ENCODE data around the gene DENND5A. TPM values are rescaled to one million over a fixed set of nuclear protein-coding genes. Genes with fewer than 3 reads are reported as not detected.
A peak's percentile ranks its signal among the peaks of the same experiment; 100 is the strongest.

The DENND5A gene
- total RNA-seq, 1 donor from 2014 or later, result 122 TPM

DNA sequence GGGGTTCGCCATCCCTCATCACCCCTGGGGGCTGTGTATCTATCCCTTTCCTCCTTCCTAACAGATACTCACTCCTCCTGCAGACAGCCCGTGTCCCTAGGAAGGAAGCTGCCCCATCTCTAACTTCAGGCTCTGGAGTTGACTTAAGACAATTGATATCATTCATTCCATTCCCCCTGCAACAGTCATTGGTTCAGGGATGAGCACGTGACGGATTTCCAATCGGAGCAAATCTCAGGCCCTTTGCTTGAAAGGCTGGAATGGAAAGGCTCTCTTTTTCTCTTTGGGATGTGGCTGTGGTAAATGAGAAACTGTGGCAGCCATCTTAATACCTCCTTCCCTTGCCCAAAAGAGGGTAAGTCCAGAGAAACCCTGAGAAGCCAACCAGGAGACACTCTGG, 168.7 kb downstream of the DENND5A start:
- no peak overlapping the region for H3K27ac Mint-ChIP-seq (ENCODE audit: unreplicated experiment)
- H3K4me1 Mint-ChIP-seq (ENCODE audit: unreplicated experiment), result no peaks in the 10 kb centered on the region

DNA sequence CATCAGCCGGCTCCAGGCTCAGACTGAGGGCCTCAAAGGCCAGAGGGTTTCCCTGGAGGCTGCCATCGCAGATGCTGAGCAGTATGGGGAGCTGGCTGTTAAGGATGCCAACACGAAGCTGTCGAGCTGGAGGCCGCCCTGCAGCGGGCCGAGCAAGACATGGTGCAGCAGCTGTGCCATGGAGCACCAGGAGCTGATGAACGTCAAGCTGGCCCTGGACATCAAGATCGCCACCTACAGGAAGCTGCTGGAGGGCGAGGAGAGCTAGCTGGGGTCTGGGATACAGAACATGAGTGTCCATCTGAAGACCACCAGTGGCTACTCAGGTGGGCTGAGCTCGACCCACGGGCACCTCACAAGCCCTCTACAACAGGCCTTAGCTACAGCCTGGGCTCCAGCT, 169.7 kb downstream of the DENND5A start:
- peaks cover 2% of the 10 kb centered on the region for H3K36me3 Mint-ChIP-seq (ENCODE audit: unreplicated experiment)
- H3K27ac Mint-ChIP-seq (ENCODE audit: unreplicated experiment), result no peak overlapping the region
- no peaks in the 10 kb centered on the region for H3K9me3 Mint-ChIP-seq (ENCODE audit: unreplicated experiment)
- TF ChIP-seq, protein P1, sequence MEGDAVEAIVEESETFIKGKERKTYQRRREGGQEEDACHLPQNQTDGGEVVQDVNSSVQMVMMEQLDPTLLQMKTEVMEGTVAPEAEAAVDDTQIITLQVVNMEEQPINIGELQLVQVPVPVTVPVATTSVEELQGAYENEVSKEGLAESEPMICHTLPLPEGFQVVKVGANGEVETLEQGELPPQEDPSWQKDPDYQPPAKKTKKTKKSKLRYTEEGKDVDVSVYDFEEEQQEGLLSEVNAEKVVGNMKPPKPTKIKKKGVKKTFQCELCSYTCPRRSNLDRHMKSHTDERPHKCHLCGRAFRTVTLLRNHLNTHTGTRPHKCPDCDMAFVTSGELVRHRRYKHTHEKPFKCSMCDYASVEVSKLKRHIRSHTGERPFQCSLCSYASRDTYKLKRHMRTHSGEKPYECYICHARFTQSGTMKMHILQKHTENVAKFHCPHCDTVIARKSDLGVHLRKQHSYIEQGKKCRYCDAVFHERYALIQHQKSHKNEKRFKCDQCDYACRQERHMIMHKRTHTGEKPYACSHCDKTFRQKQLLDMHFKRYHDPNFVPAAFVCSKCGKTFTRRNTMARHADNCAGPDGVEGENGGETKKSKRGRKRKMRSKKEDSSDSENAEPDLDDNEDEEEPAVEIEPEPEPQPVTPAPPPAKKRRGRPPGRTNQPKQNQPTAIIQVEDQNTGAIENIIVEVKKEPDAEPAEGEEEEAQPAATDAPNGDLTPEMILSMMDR (IDR thresholded peaks at IDR 0.05), result no peak
- no peak overlapping the region for H3K4me3 Mint-ChIP-seq (ENCODE audit: unreplicated experiment)
- peaks cover 4% of the 10 kb centered on the region for H3K4me1 Mint-ChIP-seq (ENCODE audit: unreplicated experiment)
- no peaks in the 10 kb centered on the region for H3K27me3 Mint-ChIP-seq (ENCODE audit: unreplicated experiment)
- no peak for DNase-seq (ENCODE audit: extremely low spot score, unreplicated experiment)

More for the DNA sequence above, 168.7 kb downstream of the DENND5A start:
- TF ChIP-seq, protein P1 (IDR thresholded peaks at IDR 0.05), result no peak
- Mint-ChIP-seq H3K27me3 (ENCODE audit: unreplicated experiment) (no peaks in the 10 kb centered on the region), H3K36me3 (ENCODE audit: unreplicated experiment) (peaks cover 2% of the 10 kb centered on the region), H3K4me3 (ENCODE audit: unreplicated experiment) (no peak overlapping the region), H3K9me3 (ENCODE audit: unreplicated experiment) (no peaks in the 10 kb centered on the region)
- no peak for DNase-seq (ENCODE audit: extremely low spot score, unreplicated experiment)

DNA sequence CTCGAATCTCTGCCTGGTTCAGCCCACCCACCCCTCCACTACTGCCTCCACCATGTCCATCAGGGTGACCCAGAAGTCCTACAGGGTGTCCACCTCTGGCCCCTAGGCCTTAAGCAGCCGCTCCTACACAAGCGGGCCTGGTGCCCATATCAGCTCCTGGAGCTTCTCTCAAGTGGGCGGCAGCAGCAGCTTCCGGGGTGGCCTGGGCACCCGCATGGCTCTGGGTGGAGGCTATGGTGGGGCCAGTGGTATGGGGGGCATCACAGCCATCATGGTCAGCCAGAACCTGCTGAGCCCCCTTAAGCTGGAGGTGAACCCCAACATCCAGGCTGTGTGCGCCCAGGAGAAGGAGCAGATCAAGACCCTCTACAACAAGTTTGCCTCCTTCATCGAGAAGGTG, 170.7 kb downstream of the DENND5A start:
- H3K27ac Mint-ChIP-seq (ENCODE audit: unreplicated experiment), result no peak overlapping the region

DNA sequence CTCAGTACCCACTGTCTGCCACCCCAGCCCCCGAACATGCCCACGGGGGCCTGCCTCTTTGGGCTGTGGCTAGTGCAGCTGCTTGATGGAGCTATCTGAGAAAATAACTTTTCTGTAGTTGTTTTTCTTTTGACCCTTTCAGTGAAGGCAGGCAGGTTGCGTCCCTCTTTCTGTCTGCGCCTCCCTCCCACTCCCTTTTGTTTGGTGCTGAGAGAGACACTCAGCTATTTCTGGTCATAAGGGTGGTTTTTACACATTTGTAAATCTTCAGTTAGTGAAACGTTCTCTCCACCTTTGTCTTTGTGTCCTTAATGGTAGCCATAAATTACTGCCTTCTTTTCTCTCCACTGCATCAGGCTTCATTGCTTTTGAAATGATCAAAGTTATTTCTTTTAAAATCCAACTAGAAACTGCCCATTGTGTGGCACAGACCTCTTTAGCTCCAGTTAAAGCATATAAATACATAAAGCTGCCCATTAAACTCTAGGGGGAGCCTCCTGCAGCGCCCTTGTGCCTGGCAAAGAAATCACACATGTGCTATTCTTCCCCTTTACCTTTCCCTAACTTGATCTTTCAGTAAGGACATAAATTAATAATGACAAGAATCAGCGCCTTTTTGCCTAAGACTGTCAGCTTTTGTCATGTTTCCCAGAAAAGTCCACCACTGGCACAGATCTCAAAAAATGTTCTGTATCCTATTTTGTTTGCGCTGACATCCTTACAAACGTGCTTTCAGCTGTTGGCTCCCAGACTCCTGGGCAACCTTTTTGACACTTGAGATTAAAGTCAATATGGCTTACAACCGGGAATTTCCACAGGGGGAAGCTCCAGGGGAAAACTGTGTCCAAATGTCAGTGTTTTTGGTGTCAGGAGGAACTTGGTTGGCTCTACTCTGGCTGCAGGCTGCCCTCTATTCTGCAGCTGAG, 172.0 kb downstream of the DENND5A start:
- Mint-ChIP-seq H3K36me3 (ENCODE audit: unreplicated experiment) (peaks cover 2% of the 10 kb centered on the region), H3K27me3 (ENCODE audit: unreplicated experiment) (peaks cover 4% of the 10 kb centered on the region), H3K27ac (ENCODE audit: unreplicated experiment) (no peak overlapping the region), H3K9me3 (ENCODE audit: unreplicated experiment) (no peaks in the 10 kb centered on the region), H3K4me1 (ENCODE audit: unreplicated experiment) (peaks cover 5% of the 10 kb centered on the region), H3K4me3 (ENCODE audit: unreplicated experiment) (peak overlapping the region; percentile 63)
- DNase-seq (ENCODE audit: extremely low spot score, unreplicated experiment), result no peak
- TF ChIP-seq, protein P1 (IDR thresholded peaks at IDR 0.05), result peak; percentile 48

More for the DNA sequence above, 170.7 kb downstream of the DENND5A start:
- DNase-seq (ENCODE audit: extremely low spot score, unreplicated experiment), result no peak
- H3K4me3 Mint-ChIP-seq (ENCODE audit: unreplicated experiment), result no peak overlapping the region
- TF ChIP-seq, protein P1 (IDR thresholded peaks at IDR 0.05), result no peak
- no peaks in the 10 kb centered on the region for H3K9me3 Mint-ChIP-seq (ENCODE audit: unreplicated experiment)
- peaks cover 2% of the 10 kb centered on the region for H3K36me3 Mint-ChIP-seq (ENCODE audit: unreplicated experiment)
- H3K27me3 Mint-ChIP-seq (ENCODE audit: unreplicated experiment), result peaks cover 4% of the 10 kb centered on the region
- H3K4me1 Mint-ChIP-seq (ENCODE audit: unreplicated experiment), result peaks cover 5% of the 10 kb centered on the region

DNA sequence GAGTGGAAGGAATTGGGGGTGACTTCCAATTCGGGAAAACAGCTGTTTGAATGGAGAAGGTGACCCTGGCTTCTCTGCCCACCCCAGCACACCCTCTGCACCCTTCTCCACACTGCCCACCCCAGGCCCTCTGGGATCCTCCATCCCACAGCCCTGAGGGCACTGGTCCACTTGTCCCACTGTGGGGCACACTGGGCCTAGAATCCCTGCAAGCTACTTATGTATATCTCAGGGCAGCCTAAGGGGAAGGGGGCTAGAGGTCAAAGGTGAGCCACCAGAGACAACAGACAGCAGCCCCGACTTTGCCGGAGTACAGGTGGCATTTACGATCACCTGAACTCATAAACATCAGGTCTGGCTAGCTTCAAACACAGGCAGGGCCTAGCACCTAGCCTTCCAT, 173.1 kb downstream of the DENND5A start:
- Mint-ChIP-seq H3K27me3 (ENCODE audit: unreplicated experiment) (peaks cover 4% of the 10 kb centered on the region), H3K9me3 (ENCODE audit: unreplicated experiment) (no peaks in the 10 kb centered on the region)
- TF ChIP-seq, protein P1 (IDR thresholded peaks at IDR 0.05), result no peak

More for the DNA sequence above, 173.1 kb downstream of the DENND5A start:
- H3K4me1 Mint-ChIP-seq (ENCODE audit: unreplicated experiment), result peaks cover 5% of the 10 kb centered on the region
- peaks cover 2% of the 10 kb centered on the region for H3K36me3 Mint-ChIP-seq (ENCODE audit: unreplicated experiment)
- H3K4me3 Mint-ChIP-seq (ENCODE audit: unreplicated experiment), result peak overlapping the region; percentile 63
- DNase-seq (ENCODE audit: extremely low spot score, unreplicated experiment), result no peak
- no peak overlapping the region for H3K27ac Mint-ChIP-seq (ENCODE audit: unreplicated experiment)
